Muscle of leg (tissue), 11 donors: ENCODE data around the gene SUGT1. TPM values are rescaled to one million over a fixed set of nuclear protein-coding genes. Genes with fewer than 3 reads are reported as not detected.

ENCODE experiments used
- DNase-seq: peaks from one replicate; pipeline ENCODE4 v3.0.0; 2013
- H3K27ac ChIP-seq: one replicate; pipeline ENCODE4 v1.5.1; 2013; ENCODE audit warnings: mild to moderate bottlenecking, low read length, control low read depth
- H3K27me3 ChIP-seq: one replicate; pipeline ENCODE4 v1.6.1; 2013; ENCODE audit warnings: low read length; ENCODE audit not compliant: control insufficient read depth, insufficient read depth
- H3K36me3 ChIP-seq: one replicate; pipeline ENCODE4 v1.6.1; 2013; ENCODE audit warnings: low read length; ENCODE audit not compliant: control insufficient read depth, insufficient read depth
- H3K4me1 ChIP-seq: one replicate; pipeline ENCODE4 v1.6.1; 2013; ENCODE audit warnings: low read length; ENCODE audit not compliant: control insufficient read depth, insufficient read depth
- H3K4me3 ChIP-seq: one replicate; pipeline ENCODE4 v1.5.1; 2013; ENCODE audit warnings: low read length, control low read depth
- H3K9me3 ChIP-seq: replicated peaks from 2 replicates; pipeline ENCODE4 v1.6.1; 2013; ENCODE audit warnings: low read depth, low read length; ENCODE audit not compliant: control insufficient read depth
- WGBS: methylation state at CpG from one replicate; pipeline ENCODE4 v1.1.5; 2013; ENCODE audit warnings: missing lambda C conversion rate; ENCODE audit not compliant: insufficient coverage; 5-methylcytosine and 5-hydroxymethylcytosine counted together
- polyA plus RNA-seq, 8 donors: library from polyadenylated mRNA; unstranded; fragments of 120-200 nt; gene quantifications; one replicate each; pipeline versions ENCODE4 v1.2.1 to v1.2.3, GENCODE V29; 2013; ENCODE audit warnings: inconsistent platforms in 1 of 8, low replicate concordance in 1 of 8; ENCODE audit not compliant: insufficient read length in 8 of 8, insufficient read depth in 1 of 8
- total RNA-seq: library from RNA; stranded (reverse); fragments of 120-200 nt; gene quantifications from one replicate; pipeline ENCODE4 v1.2.4, GENCODE V29; 2013

SUGT1 gene
- total and polyA plus RNA-seq, 9 donors = 33.6 to 42.7 (median 36.0) TPM

GRCh38 chr13:52744842-52745375 is 92.3 kb downstream of the SUGT1 start:
- peaks cover 12% of the 10 kb centered on the region for H3K27me3 ChIP-seq
- H3K4me3 ChIP-seq = no peak overlapping the region
- no peaks in the 10 kb centered on the region for H3K36me3 ChIP-seq
- 45% methylated on average over 5 of the region's 6 CpGs for WGBS
- H3K4me1 ChIP-seq = no peaks in the 10 kb centered on the region
- DNase-seq = peak; percentile 54
- H3K9me3 ChIP-seq = no peaks in the 10 kb centered on the region
- H3K27ac ChIP-seq = no peak overlapping the region

GRCh38 chr13:52746141-52746540 is 93.5 kb downstream of the SUGT1 start:
- WGBS = 83% methylated on average over 1 of the region's 3 CpGs
- Histone ChIP-seq H3K27ac (no peak overlapping the region), H3K4me1 (no peaks in the 10 kb centered on the region), H3K27me3 (peaks cover 2% of the 10 kb centered on the region), H3K9me3 (no peaks in the 10 kb centered on the region), H3K36me3 (no peaks in the 10 kb centered on the region), H3K4me3 (no peak overlapping the region)
- DNase-seq = no peak

GRCh38 chr13:52749419-52749818 is 96.8 kb downstream of the SUGT1 start:
- no peak overlapping the region for H3K27ac ChIP-seq
- H3K4me1 ChIP-seq = no peaks in the 10 kb centered on the region
- H3K36me3 ChIP-seq = no peaks in the 10 kb centered on the region
- H3K9me3 ChIP-seq = no peaks in the 10 kb centered on the region
- DNase-seq = no peak
- no peaks in the 10 kb centered on the region for H3K27me3 ChIP-seq
- no peak overlapping the region for H3K4me3 ChIP-seq
- WGBS = 28% methylated on average over 3 of the region's 5 CpGs

Other genes with a start within 250 kb of the SUGT1 start
- gene THSD1, start 246.7 kb upstream of the SUGT1 start, total RNA-seq = 20.7 TPM
- 10 to 100 TPM; 18.3 to 21.9 (median 19.6) TPM for gene THSD1, start 246.7 kb upstream of the SUGT1 start, polyA plus RNA-seq
- 35.9 TPM for gene VPS36, start 202.2 kb upstream of the SUGT1 start, total RNA-seq
- gene VPS36, start 202.2 kb upstream of the SUGT1 start, polyA plus RNA-seq = 10 to 100 TPM; 35.4 to 54.0 (median 40.9) TPM
- gene CKAP2, start 197.4 kb upstream of the SUGT1 start, total RNA-seq = 20.3 TPM
- gene CKAP2, start 197.4 kb upstream of the SUGT1 start, polyA plus RNA-seq = 10 to 100 TPM; 21.4 to 42.4 (median 37.4) TPM
- gene HNRNPA1L2, start 10.4 kb upstream of the SUGT1 start, total RNA-seq = 4.3 TPM
- 10 to 100 TPM in 4 of 8 donors, 1 to 10 TPM in 4; 9.1 to 13.0 (median 10.3) TPM for gene HNRNPA1L2, start 10.4 kb upstream of the SUGT1 start, polyA plus RNA-seq
- gene CNMD, start 87.0 kb downstream of the SUGT1 start, total RNA-seq = 0.66 TPM
- gene CNMD, start 87.0 kb downstream of the SUGT1 start, polyA plus RNA-seq = 1 to 10 TPM in 2 of 8 donors, under 1 TPM in 6; 0.36 to 1.1 (median 0.61) TPM
- gene PCDH8, start 195.8 kb downstream of the SUGT1 start, total RNA-seq = 0.44 TPM
- gene PCDH8, start 195.8 kb downstream of the SUGT1 start, polyA plus RNA-seq = 1 to 10 TPM in 4 of 8 donors, under 1 TPM in 4; 0.44 to 2.2 (median 0.90) TPM